B cell (primary cell): Measurements from ENCODE around the gene EFHD2.

ENCODE experiments used
- CTCF ChIP-seq: fragments of 200-600 bp; IDR thresholded peaks from one replicate; pipeline ENCODE4 v1.8.0; 2022; ENCODE audit warnings: antibody characterized with exemption, mild to moderate bottlenecking
- EZH2 ChIP-seq: IDR thresholded peaks from 2 replicates; pipeline ENCODE4 v1.6.1; 2012; ENCODE audit warnings: borderline replicate concordance, low read depth, mild to moderate bottlenecking, moderate library complexity, low read length; ENCODE audit not compliant: insufficient read depth, poor library complexity, severe bottlenecking

GRCh38 chr1:15436881-15437442 lies 27.3 kb downstream of the EFHD2 start:
- TF ChIP-seq CTCF = no peak
- TF ChIP-seq EZH2 = no peak
